ENCODE results near the gene RRAGB.
A peak's percentile ranks its signal among the peaks of the same experiment; 100 is the strongest.
"Not testable (repeated sequence)": the region's sequence is repeated elsewhere in the genome, so short reads cannot be mapped to it uniquely, and the experiment has no call there.

RRAGB gene

GRCh38 chrX:55738969-55739368 lies 21.4 kb downstream of the RRAGB start:
- no peak for TF ChIP-seq CTCF (IDR thresholded peaks at IDR 0.05; ENCODE audit: low read depth, low read length)
- in situ Hi-C loops (cut with HindIII; ENCODE audit: low sequenced_read_pairs): no loop called here
- DNase-seq (ENCODE audit: low read depth, low spot score): no peak

GRCh38 chrX:55742649-55743048 lies 25.1 kb downstream of the RRAGB start:
- no peak overlapping the region for H3K4me3 ChIP-seq (ENCODE audit: low read depth, low read length)
- no peak for TF ChIP-seq CTCF (IDR thresholded peaks at IDR 0.05; ENCODE audit: low read depth, low read length)
- DNase-seq (ENCODE audit: low read depth, low spot score): no peak
- in situ Hi-C loops (cut with HindIII; ENCODE audit: low sequenced_read_pairs): no loop called here

More at GRCh38 chrX:55738969-55739368, 21.4 kb downstream of the RRAGB start:
- no peak overlapping the region for H3K4me3 ChIP-seq (ENCODE audit: low read depth, low read length)

GRCh38 chrX:55748463-55748862 lies 30.9 kb downstream of the RRAGB start:
- H3K4me3 ChIP-seq (ENCODE audit: low read depth, low read length); in situ Hi-C loops (cut with HindIII; ENCODE audit: low sequenced_read_pairs); DNase-seq (ENCODE audit: low read depth, low spot score): not testable (repeated sequence)

GRCh38 chrX:55750256-55750655 lies 32.7 kb downstream of the RRAGB start:
- H3K4me3 ChIP-seq (ENCODE audit: low read depth, low read length): no peak overlapping the region
- in situ Hi-C loops (cut with HindIII; ENCODE audit: low sequenced_read_pairs): no loop called here

GRCh38 chrX:55754861-55755294 lies 37.3 kb downstream of the RRAGB start:
- no peak for TF ChIP-seq CTCF (IDR thresholded peaks at IDR 0.05; ENCODE audit: low read depth, low read length)
- in situ Hi-C loops (cut with HindIII; ENCODE audit: low sequenced_read_pairs): no loop called here
- DNase-seq (ENCODE audit: low read depth, low spot score): no peak
- H3K4me3 ChIP-seq (ENCODE audit: low read depth, low read length): no peak overlapping the region

More at GRCh38 chrX:55750256-55750655, 32.7 kb downstream of the RRAGB start:
- TF ChIP-seq CTCF (IDR thresholded peaks at IDR 0.05; ENCODE audit: low read depth, low read length): no peak
- DNase-seq (ENCODE audit: low read depth, low spot score): no peak

GRCh38 chrX:55758033-55758432 lies 40.5 kb downstream of the RRAGB start:
- no peak overlapping the region for H3K4me3 ChIP-seq (ENCODE audit: low read depth, low read length)
- in situ Hi-C loops (cut with HindIII; ENCODE audit: low sequenced_read_pairs): no loop called here
- peak; percentile 18 for DNase-seq (ENCODE audit: low read depth, low spot score)
- no peak for TF ChIP-seq CTCF (IDR thresholded peaks at IDR 0.05; ENCODE audit: low read depth, low read length)

- no peak for DNase-seq (ENCODE audit: low read depth, low spot score)
- in situ Hi-C loops (cut with HindIII; ENCODE audit: low sequenced_read_pairs): no loop called here
- no peak overlapping the region for H3K4me3 ChIP-seq (ENCODE audit: low read depth, low read length)
- no peak for TF ChIP-seq CTCF (IDR thresholded peaks at IDR 0.05; ENCODE audit: low read depth, low read length)
Measured at GRCh38 chrX:55759478-55759877, 41.9 kb downstream of the RRAGB start.
